Right atrium auricular region (tissue), 2 donors: ENCODE measurements around the gene IGFN1. TPM values are rescaled to one million over a fixed set of nuclear protein-coding genes. Genes with fewer than 3 reads are reported as not detected.

Experiments
- DNase-seq: peaks from one replicate; pipeline ENCODE4 v3.0.0-alpha.2; 2019; ENCODE audit warnings: low spot score
- H3K27ac ChIP-seq, 2 donors: fragments of 200-600 bp; sonication (generic); 1 replicate in 1 of 2; 2 replicates in 1 of 2; pipeline ENCODE4 v1.5.1; 2016 to 2019
- H3K27me3 ChIP-seq, 2 donors: fragments of 200-600 bp; sonication (generic); one replicate each; pipeline versions ENCODE4 v1.5.1 to v1.6.0; 2017 to 2019
- H3K36me3 ChIP-seq: fragments of 200-600 bp; sonication (generic); one replicate; pipeline ENCODE4 v1.5.1; 2016
- H3K4me1 ChIP-seq, 2 donors: fragments of 200-600 bp; sonication (generic); one replicate each; pipeline versions ENCODE4 v1.5.1 to v1.6.0; 2017 to 2019
- H3K4me3 ChIP-seq, 2 donors: fragments of 200-600 bp; sonication (generic); 1 replicate in 1 of 2; 2 replicates in 1 of 2; pipeline ENCODE4 v1.5.1; 2017 to 2019; ENCODE audit warnings: mild to moderate bottlenecking in 1 of 2, moderate library complexity in 1 of 2
- H3K9me3 ChIP-seq, 2 donors: fragments of 200-600 bp; sonication (generic); one replicate each; pipeline ENCODE4 v1.5.1; 2019
- CTCF ChIP-seq, 2 donors: fragments of 200-600 bp; sonication (generic); IDR thresholded peaks; one replicate each; pipeline ENCODE4 v1.5.1; 2019; ENCODE audit warnings: antibody characterized with exemption in 2 of 2
- total RNA-seq, 2 donors: library from RNA; depleted of rRNA; stranded (reverse); fragments of >200 nt; gene quantifications; one replicate each; pipeline ENCODE4 v1.1.0, GENCODE V29; 2016

Gene IGFN1
- total RNA-seq, 2 donors from 2014 or later = not detected

GRCh38 chr1:201178718-201179117, 11.9 kb upstream of the IGFN1 start:
- Histone ChIP-seq H3K27me3 (no peaks in the 10 kb centered on the region), H3K4me3 (no peak overlapping the region), H3K36me3 (no peaks in the 10 kb centered on the region), H3K4me1 (peaks cover 0 to 6% of the 10 kb centered on the region in 2 donors), H3K27ac (no peak overlapping the region), H3K9me3 (no peaks in the 10 kb centered on the region)
- no peak for DNase-seq
- TF ChIP-seq CTCF (IDR thresholded peaks at IDR 0.05) = no peak

DNA sequence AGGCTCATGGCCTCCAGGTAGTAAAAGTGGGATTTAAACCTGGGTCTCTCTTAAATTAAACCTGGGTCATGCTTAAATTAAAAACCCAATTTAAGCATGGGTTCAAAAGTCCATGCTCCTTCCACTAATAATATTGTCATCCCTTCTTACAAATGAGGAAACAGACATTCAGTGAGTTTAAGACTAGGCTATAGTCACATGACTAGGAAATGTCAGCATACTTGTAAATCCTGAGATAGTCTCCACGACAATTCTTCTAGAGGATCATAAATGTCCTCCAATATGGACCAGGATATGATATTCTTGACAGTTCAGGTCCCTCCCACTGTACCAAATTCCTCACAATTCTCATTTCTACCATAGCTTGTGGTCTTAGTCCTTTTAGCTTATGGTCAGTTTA, 10.5 kb upstream of the IGFN1 start:
- Histone ChIP-seq H3K27me3 (no peaks in the 10 kb centered on the region), H3K4me1 (peaks cover 0 to 16% of the 10 kb centered on the region in 2 donors), H3K9me3 (no peaks in the 10 kb centered on the region), H3K4me3 (no peak overlapping the region), H3K27ac (no peak overlapping the region), H3K36me3 (no peaks in the 10 kb centered on the region)
- no peak for DNase-seq
- no peak for TF ChIP-seq CTCF (IDR thresholded peaks at IDR 0.05)

GRCh38 chr1:201180901-201181300, 9.7 kb upstream of the IGFN1 start:
- H3K27ac ChIP-seq = no peak overlapping the region
- no peaks in the 10 kb centered on the region for H3K9me3 ChIP-seq
- no peak for DNase-seq
- H3K4me1 ChIP-seq = peaks cover 0 to 16% of the 10 kb centered on the region in 2 donors
- no peak overlapping the region for H3K4me3 ChIP-seq
- no peaks in the 10 kb centered on the region for H3K36me3 ChIP-seq
- TF ChIP-seq CTCF (IDR thresholded peaks at IDR 0.05) = no peak
- H3K27me3 ChIP-seq = no peaks in the 10 kb centered on the region

- H3K27me3 ChIP-seq = no peaks in the 10 kb centered on the region
- H3K4me1 ChIP-seq = peaks cover 0 to 16% of the 10 kb centered on the region in 2 donors
- no peak for TF ChIP-seq CTCF (IDR thresholded peaks at IDR 0.05)
- no peak overlapping the region for H3K27ac ChIP-seq
- no peaks in the 10 kb centered on the region for H3K36me3 ChIP-seq
- DNase-seq = no peak
- H3K4me3 ChIP-seq = no peak overlapping the region
- H3K9me3 ChIP-seq = no peaks in the 10 kb centered on the region
These were observed 9.3 kb upstream of the IGFN1 start for GRCh38 chr1:201181323-201181722.

GRCh38 chr1:201181726-201182125, 8.9 kb upstream of the IGFN1 start:
- no peak for TF ChIP-seq CTCF (IDR thresholded peaks at IDR 0.05)
- H3K27ac ChIP-seq = no peak overlapping the region
- H3K4me1 ChIP-seq = peaks cover 0 to 12% of the 10 kb centered on the region in 2 donors
- H3K36me3 ChIP-seq = no peaks in the 10 kb centered on the region
- DNase-seq = no peak
- no peak overlapping the region for H3K4me3 ChIP-seq
- no peaks in the 10 kb centered on the region for H3K27me3 ChIP-seq
- no peaks in the 10 kb centered on the region for H3K9me3 ChIP-seq

DNA sequence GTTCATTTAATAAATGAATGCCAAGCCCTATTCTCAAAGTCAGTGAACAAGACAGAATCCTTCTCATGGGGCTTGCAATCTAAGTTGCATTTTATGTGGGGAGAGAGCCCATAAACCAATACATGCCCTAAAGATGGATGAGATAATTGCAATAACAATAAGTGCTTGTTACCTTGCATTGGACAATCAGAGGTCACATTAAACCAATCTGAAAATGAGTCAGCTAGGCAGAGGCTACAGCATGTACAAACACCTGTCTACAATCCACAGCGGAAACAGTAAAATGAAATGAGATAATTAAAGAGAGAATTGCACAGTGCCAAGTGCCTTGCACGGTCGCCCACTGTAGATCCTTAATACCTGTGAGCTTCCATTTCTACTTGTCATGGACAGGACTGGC, 7.4 kb upstream of the IGFN1 start:
- no peak overlapping the region for H3K27ac ChIP-seq
- DNase-seq = no peak

More for the DNA sequence above, 7.4 kb upstream of the IGFN1 start:
- no peaks in the 10 kb centered on the region for H3K36me3 ChIP-seq
- no peak overlapping the region for H3K4me3 ChIP-seq
- no peaks in the 10 kb centered on the region for H3K27me3 ChIP-seq
- H3K9me3 ChIP-seq = no peaks in the 10 kb centered on the region
- TF ChIP-seq CTCF (IDR thresholded peaks at IDR 0.05) = no peak
- H3K4me1 ChIP-seq = peaks cover 0 to 11% of the 10 kb centered on the region in 2 donors
